GM19455 (cell line): ENCODE measurements around the gene MCAM.

Experiments
- ATAC-seq: cut with Tn5 transposase; IDR thresholded peaks from one replicate; pipeline ENCODE4 v1.9.1; 2021; ENCODE audit not compliant: unreplicated experiment

MCAM gene, protein sequence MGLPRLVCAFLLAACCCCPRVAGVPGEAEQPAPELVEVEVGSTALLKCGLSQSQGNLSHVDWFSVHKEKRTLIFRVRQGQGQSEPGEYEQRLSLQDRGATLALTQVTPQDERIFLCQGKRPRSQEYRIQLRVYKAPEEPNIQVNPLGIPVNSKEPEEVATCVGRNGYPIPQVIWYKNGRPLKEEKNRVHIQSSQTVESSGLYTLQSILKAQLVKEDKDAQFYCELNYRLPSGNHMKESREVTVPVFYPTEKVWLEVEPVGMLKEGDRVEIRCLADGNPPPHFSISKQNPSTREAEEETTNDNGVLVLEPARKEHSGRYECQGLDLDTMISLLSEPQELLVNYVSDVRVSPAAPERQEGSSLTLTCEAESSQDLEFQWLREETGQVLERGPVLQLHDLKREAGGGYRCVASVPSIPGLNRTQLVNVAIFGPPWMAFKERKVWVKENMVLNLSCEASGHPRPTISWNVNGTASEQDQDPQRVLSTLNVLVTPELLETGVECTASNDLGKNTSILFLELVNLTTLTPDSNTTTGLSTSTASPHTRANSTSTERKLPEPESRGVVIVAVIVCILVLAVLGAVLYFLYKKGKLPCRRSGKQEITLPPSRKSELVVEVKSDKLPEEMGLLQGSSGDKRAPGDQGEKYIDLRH

DNA sequence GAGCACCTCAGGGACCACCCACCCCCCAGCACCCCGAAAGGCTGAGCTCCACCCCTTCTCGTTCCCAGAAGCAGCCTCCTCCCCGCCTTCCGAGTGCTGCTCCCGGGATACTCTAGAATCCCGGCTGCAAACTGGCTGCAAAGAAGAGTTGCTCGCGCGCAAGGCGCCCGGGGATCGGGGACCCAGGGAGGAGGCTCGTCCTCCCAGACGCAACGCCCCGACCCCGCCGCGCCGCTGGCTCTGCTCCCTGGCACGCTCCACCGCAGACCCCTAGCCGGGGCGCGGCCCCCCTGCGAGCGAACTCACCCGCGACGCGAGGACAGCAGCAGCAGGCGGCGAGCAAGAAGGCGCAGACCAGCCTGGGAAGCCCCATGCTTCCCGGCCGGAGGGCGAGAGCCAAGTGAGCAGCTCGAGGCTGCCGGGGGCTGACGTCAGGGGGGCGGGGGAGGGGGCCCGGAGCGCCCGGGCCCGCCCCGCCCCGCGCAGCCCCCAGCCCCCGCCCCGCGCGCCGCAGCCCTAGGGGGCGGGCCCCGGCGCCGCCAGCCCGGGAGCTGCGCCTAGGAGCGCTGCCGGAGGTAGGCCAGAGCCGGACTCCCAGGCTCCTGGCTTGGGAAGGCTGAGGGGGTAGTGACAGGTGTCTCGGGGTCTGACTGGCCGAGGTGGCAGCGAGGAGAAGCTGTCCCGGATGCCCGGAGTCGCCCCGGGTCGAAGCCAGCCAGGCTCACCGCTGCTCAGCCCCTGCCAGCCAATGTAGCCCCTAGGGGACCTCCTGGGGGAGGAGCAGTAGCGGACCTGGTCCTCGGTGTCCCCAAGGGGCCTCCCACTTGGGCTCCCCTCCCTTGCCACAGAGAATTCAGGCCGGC, at the start of gene MCAM:
MCAM (minus strand) TSS at position 402 of the 863 bp plus-strand sequence; CDS start at position 373, 29 bp downstream.
- ATAC-seq: no peak

DNA sequence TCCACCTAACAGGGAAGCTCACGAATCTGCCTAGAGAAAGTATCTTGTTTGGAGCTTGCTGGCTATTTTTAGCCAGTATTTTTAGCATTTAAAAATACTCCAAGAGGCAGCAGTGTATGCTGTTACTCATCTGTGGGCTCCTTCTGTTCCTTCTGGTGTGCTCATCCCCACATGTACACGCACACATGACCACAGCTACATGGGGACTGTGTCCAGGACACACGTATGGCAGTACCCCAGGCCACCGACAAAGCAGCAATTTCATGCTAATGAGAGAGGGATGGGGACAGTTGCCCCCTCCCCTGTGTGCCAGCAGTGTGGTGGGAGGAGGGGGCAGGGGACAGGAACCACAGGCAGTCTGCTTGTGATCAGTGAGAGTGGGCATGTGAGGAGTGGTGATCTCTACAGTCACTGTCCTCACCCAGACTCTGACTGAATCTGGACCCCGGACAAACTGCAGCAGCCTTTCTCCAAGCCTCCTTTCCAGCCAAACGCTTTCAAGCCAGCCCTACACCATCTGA, 48.2 kb upstream of the MCAM start:
- ATAC-seq: no peak

DNA sequence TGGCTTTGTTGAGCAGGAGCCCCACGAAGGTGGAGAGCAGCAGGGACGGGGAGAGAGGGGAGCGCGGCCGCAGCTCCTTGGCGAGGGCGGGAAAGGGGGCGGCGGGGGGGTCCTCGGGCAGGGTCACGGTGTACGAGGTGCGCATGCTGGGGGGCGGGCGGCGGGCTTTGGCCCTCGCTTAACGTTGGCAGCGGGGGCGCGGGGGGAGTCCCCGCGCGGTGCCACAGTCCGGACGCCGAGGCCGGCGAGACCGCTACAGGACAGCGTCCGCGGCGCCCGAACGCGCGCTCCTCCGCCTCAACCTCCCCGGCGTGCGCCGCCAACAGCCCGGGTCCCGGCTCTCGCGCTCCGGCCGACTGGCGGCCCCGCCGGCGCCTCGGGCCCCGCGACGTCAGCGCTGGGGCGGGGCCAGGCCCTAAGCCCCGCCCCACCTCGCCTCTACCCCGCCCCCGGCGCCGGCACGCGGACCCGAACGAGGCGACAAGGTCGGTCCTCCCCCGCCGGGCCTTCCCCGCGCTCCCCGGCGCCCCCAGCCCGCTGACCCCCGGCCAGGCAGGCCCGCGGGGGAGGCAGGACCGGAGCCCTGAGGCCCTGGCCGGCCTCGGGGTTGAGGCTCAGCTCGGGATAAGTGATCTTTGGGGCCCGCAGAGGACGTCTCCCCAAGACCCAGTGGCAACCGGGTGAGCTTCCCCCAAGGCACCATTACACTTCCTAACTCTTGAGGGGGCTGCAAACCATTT, 47.1 kb upstream of the MCAM start:
- no peak for ATAC-seq

DNA sequence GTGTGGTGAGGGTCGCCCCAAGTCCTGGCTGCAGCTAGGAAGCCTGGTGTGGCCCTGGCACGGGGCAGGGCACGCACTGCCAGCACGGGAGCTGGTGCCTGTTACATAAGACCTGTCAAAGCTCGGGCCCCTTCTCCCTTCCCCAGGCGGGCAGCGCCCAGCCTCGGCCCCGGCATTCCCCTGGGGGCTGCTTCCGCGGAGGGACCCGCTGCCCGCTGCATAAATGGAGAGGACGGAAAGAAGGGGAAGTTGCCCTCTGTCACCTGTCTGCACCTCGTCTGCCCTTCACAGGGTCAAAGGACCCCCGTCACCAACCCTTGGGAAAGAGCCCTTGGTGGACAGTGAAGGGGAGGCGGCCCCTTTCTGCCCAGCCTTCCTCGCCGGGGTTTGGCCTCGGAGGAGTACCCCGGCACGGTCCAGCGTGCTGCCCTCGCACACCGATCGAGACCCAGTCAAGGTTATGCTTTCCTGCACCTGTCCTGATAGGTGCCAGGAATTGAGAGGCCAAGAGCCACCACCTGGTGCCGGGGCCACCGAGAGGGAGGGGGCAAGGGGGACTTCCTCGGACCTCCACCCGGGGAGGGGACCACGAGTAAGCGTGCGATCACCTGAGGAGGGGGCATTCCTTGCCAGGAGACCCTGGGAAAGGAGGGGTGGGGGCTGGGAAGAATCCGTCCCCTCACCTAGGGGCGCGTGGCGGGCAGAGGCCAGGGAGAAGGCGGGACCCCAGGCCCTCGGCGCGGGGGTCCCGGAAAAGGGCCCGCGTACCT, 46.3 kb upstream of the MCAM start:
- ATAC-seq: no peak

DNA sequence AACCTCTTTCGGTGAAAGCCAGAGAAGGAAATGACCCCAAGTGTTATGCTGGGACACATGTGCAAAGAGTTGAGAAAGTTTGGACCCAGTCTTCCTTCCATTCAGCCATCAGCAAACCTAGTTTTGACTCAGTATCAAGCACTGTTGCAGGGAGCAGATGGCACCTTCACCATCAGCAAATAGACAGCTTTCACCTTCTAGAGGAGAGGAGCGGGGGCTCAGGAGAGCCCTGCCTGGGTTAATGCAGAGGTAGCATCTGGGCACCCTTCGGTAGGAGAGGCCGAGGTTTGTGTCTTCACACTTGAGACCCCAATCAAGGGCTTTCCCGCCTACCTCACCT, 45.8 kb upstream of the MCAM start:
- no peak for ATAC-seq

DNA sequence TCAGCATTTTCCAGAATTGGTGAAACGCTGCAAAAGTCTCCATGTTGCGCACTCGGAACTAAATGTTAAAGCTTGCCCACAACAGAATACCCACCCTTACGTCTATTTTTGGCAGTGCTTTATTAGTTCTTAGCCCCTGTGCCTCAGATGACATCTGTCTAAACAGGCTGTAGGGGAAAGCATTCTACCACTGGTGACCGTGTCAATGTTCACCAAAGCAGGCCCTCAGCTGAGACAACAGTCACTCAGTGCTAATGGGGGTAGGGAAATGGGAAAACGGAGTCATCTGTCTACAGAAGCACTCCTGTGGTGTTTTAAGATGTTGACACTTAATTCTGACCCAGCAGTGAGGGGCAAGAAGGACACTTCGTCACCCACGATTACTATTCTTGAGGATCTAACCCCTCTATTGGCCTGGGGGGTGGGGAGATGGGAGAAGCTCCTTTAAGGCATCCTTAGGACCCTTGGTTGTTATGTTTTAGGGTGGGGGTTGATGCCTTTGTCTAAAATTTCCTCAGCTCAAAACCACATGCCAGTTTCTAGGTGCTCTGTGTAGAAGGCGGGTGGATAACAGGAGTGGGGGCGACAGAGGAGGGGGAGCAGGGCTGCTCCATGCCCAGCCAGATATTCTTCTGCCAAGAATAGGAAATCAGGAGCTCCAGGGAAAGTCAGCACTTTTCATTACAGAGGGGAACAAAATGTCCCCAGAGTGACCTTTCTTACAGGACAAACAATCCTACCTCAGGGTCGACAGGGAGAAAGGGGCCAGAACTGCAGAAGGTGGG, 45.2 kb upstream of the MCAM start:
- no peak for ATAC-seq

DNA sequence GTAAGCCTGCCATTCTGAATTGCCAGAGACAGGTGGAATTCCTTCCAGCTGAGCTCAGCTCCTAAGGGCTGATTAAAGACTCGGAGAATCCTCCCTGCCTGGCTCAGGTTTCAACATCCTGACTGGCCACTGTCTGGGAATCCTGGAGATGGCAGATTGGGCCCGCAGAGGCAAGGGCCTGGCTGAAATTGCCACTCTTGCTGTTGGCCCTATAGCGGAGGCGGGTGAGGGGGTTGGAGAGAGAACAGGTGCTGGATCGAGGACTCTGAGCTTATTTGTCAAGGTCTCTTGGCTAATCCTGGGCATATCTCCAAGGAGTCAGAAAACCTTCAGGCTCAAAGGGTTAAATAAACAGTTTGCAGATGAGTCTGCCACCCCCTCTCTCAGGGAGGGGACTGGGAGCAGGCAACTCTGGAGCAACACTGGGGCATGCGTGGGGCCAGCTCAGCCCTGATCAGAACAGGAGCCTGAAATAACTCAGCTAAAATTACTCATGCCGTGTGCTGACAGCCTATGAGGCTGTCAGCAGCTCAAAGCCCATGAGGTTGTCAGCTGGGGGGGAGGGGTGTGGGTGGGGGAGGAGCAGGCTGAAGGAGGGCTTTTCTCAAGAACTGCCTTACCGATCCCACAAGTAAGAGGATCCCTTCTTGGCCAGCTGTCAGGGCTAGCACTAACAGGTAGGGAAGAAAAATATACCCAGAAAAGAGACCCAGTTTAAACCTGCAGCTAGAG, 44.3 kb upstream of the MCAM start:
- ATAC-seq: no peak

DNA sequence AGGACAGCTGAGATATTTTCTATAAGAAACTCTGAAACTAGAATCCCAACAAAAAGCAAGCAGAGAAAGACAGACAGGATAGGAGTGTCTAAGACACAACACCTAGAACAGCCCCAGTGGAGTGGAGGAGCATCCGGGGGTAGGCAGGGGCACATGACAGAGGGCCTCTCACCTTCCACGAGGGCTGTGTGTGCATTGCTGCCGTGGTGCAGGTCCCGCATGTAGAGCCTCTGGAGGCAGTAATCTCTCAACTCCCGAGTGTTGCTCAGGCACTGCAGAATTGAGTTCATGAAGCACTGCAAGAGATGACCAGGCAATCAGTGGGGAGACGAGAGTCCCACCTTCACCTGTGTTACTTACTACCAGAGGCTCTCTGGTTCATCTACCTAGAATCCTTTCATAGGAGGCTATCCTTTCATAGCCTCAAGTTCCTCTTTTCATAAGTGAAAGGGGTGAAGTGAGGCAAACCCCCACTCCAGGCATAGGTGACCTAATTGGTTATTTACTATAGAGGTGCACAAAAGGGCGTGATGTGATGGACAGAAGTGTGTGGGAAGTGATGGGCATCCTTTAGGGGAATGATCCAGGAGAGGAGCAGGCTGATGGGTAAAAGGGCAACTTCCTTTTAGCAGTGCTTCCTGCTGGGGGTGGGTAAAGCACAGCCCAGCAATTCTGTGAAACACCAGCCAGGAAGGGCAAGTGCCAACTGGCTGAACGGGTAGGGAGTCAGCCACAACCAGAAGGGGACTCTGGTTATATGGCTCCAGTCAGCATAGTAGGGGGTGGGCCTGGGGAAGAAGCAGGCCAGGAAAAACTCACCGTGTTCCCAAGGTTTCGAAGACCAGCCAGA, 42.7 kb upstream of the MCAM start:
- ATAC-seq: no peak

DNA sequence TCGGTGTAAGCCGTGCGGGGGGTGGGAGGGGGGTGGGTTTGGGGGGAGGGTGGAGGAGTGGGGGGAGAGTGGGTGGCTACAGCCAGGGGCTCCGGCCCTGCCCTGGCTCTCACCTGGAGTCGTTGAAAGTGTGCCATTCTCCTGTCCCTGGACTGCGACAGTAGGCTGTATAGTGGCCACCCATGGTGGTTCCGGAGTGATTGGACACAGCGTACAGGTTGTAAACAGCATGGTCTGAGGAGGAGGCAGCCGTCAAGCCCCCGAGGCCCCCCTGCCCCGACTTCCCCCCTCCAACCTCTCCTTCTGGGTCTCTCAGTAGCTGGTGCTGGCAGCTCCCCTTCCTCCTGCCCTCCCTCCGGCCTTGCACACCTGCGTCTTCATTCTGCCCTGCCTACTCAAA, 40.1 kb upstream of the MCAM start:
- ATAC-seq: no peak

DNA sequence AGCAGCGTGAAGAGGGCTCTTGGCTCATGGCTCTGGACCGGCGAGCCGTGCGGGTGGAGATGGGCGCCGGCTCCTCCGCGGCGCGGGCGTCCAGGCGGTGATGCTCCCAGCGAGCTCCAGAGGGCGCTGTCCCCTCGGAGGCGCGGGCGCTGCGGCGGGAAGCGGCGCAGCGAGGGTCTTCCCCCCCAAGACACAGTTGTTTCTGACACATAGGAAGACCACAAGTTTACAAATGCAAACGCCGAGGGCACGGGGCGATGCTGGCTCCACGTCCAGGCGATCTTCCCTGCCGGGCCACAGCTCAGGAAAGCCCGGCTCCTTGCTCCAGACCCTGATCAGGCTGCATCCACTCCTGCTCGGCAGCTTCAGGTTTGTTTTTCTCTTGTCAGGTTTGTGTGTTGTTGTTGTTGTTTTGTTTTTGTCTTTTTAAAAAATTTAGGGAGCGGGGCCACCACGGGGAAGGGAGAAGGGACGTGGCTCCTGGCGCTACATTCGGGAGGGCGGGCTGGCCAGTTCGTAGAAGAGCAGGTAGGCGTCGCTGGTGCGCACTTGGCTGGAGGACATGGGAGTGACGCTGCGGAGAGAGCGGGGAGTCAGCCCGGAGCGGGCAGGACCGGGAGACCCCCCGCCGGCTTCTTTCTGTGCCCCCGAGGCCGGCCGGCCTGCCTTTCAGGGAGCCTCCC, 39.6 kb upstream of the MCAM start:
- peak; percentile 64 for ATAC-seq

DNA sequence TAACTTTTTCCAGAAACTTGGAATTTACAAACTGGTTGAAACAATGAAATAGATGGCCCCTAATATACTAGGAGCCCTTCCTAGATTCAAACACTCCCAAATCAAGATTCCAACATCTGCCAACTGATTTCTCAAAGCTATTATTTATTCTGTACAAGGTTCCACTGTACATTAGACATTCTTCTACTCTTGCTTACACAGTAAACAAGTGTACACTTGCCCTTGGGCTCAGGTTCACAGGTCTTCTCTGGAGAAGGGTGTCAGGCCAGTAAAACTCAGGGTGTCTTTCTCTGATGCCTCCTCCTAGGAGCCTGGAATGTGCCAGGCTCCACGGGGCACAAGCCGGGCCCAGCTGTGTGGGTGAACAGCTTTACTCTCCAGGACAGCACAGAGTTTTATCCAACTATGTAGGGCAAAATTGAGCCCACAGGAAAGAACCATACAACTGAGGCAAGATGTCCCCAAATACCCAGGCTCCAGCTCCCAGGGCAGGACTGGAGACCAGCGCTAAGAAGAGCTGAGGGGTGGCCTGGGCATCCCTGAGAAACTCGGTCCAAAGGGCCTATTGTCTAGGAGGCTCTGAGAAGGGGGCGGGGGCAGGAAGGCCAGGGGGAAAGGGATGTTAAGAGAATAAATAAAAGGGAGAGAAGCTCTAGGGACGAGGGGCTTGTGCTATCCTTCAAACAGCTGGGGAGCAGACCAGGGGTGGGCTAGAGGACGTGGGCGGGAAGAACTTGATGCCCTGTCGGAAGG, 38.3 kb upstream of the MCAM start:
- ATAC-seq: no peak

DNA sequence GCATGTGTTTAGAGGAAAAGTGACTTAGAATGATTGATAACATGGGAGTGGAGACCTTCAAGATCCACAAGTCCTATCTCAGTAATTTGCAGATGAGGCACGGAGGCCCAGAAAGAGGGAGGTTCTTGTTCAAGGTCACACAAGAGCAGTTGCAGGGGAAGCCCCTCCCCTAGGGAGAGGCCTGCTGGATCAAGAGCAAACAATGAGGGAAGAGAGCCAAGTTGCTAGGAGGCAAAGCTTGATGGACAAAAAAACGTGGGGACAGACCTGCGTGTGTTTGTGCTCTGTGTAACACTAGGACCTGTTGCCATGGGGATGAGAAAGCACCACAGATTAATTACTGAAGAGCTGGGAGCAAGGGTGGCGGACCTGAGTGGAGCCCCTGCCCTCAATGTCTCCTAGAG, 35.9 kb upstream of the MCAM start:
- no peak for ATAC-seq

DNA sequence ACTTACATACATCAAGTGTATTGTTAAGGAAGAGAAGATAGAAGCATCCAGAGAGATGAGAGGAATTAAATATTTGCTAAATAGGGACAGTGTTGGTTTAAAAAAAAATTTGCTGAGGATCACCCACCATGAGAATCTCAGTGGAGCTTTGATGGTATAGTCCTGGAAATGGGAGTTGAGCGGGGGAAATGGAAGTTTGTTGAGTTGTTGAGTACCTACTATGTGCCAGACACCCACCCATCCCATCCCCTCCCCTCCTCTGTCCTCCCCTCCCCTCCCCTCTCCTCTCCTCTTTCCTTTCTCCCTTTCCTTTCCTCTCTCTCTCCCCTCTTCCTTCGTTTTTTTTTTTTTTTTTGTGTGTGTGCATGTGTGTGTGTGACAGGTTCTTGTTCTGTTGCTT, 34.3 kb upstream of the MCAM start:
- no peak for ATAC-seq

DNA sequence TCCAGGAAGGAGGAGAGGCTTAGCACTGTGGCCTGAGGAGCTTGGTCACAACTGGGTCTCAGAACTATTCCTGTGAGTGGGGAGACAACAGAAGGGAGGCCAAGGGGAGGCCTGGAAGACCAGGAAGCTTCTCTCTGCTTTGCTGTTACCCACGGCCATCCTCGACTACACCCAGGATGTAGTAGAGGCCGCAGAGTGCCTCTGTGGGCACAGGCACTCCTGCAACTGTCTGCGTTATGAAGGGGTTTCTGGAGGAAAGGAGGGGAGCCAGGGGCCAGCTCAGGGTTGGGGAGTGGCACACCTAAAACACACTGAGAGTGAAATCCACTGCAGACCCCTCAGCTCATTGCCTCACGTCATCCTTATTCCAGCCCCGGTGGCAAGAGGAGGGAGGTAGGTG, 33.4 kb upstream of the MCAM start:
- no peak for ATAC-seq

DNA sequence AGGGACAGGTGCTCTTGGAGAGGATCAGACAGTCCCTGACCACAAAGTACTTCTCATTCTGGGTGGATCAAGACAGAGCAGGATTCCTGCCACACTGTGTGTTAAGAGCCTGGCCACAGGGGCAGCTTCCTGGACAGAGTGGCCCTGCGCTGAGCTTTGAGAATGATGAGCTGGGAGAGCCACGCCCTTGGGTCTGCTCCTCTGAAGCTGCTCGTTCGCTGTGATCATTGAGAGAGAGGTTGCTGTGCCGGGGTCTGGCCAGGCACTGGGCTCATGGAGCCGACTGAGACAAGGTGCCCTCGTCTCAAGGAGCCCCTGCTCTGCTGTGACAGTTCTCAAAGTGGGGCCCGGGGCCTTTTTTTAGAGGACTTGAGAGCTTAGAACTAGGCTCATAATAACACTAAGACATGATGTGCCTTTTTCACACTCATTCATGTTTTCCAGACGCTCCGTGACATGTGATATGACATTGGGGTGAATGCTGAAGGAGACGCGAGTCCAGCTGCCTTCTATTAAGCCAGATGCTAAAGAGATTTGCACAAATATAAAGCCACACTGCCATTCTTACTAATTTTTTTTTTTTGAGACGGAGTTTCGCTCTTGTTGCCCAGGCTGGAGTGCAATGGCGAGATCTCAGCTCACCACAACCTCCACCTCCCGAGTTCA, 31.1 kb upstream of the MCAM start:
- no peak for ATAC-seq

DNA sequence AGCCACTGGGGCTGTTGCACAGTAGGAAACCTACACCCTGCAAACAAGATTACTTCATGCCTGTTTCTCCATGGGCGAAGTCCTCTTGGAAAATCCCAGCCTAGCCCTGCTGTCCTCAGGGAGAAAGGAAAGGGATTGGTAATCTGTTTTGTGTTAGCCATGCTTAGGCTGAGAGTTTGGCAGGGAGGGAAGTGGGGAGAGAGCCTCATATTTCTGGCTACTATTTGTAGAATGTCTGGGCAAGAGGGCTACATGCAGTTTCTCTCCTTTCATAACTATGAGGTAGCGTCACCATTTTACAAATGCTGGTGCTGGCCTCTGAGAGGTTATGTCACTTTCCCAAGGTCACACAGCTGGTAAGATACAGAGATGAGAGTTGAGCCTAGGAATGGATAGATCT, 30.3 kb upstream of the MCAM start:
- ATAC-seq: no peak
